ENCODE data around the gene PNPLA1. TPM values are rescaled to one million over a fixed set of nuclear protein-coding genes. Genes with fewer than 3 reads are reported as not detected.

PNPLA1 gene
- total and polyA plus RNA-seq, 10 of the 15 experiments (the other 5 are each of a cell fraction or from before 2014, with no cell fraction given) = 0.04 TPM; not detected in 9

- peaks cover 13% of the 10 kb centered on the region for H3K4me1 ChIP-seq (ENCODE audit: control insufficient read depth, insufficient read depth, low read length)
- WGBS (ENCODE audit: insufficient coverage, insufficient replicate concordance, low lambda C conversion rate, missing lambda C conversion rate) = 2% methylated on average over 10 of the region's 10 CpGs
- H3K4me2 ChIP-seq (ENCODE audit: control insufficient read depth, insufficient read depth) = peak overlapping the region; percentile 67
Observed at GRCh38 chr6:36241728-36242127, 28.1 kb upstream of the PNPLA1 start.

More at GRCh38 chr6:36241728-36242127, 28.1 kb upstream of the PNPLA1 start:
- BruUV-seq (replicated peaks) = no TSS peak
- Histone ChIP-seq H3K27ac (ENCODE audit: control insufficient read depth, insufficient read depth) (no peak overlapping the region), H3K79me2 (ENCODE audit: control insufficient read depth, insufficient read depth, low read length) (no peaks in the 10 kb centered on the region), H3K9ac (ENCODE audit: control insufficient read depth, insufficient read depth, low read length) (no peak overlapping the region), H2AFZ (ENCODE audit: control insufficient read depth, low read depth, low read length) (no peak overlapping the region), H3K9me3 (replicated peaks; ENCODE audit: control insufficient read depth, insufficient read depth, low read length) (no peaks in the 10 kb centered on the region), H3K4me3 (no peak overlapping the region), H3K36me3 (ENCODE audit: control insufficient read depth in 2 of 2, insufficient read depth in 2 of 2, low read length in 1 of 2) (no peaks in the 10 kb centered on the region), H4K20me1 (ENCODE audit: control insufficient read depth, insufficient read depth) (no peaks in the 10 kb centered on the region), H3K27me3 (replicated peaks in 1 of 2; ENCODE audit: control insufficient read depth in 2 of 2, insufficient read depth in 2 of 2, low read length in 1 of 2) (no peaks in the 10 kb centered on the region)
- peak; percentile 65 for DNase-seq (ENCODE audit: low read depth, low spot score)
- POLR2A ChIA-PET = interaction anchor here (0.6 kb wide), 1 partner anchor 12 kb away, joined by 3 read pairs; no protein-coding TSS in a partner anchor
- SMC1A ChIA-PET (ENCODE audit: uncharacterized antibody, unreplicated experiment) = interaction anchor here (0.6 to 1.0 kb wide), 5 partner anchors 38 to 1821 kb away, joined by 3 to 4 read pairs (median 3); no protein-coding TSS in a partner anchor
- CTCF ChIA-PET = no interaction called here
- intact Hi-C loops (cut with micrococcal nuclease; ENCODE audit: unreplicated experiment) = no loop called here
- RAD21 ChIA-PET (ENCODE audit: unreplicated experiment) = no interaction called here
- in situ Hi-C loops (cut with MboI) = no loop called here
- peak; percentile 84 for ATAC-seq
- TF ChIP-seq MTA2 (IDR thresholded peaks at IDR 0.05; ENCODE audit: low read depth) (no peak), DPF2 (IDR thresholded peaks at IDR 0.05) (no peak), IKZF2 (IDR thresholded peaks at IDR 0.05) (peak; percentile 52 to 74; a peak in 3 of 4 replicates), ATF7 (IDR thresholded peaks at IDR 0.05; ENCODE audit: low read depth) (0 out of 2 replicates have a peak, but pooled peaks have one; percentile 15), SPI1 (IDR thresholded peaks at IDR 0.05; ENCODE audit: borderline replicate concordance, insufficient read depth, low read depth, low read length) (peak; percentile 41; the same call in 1 of the 2 replicates), CREM (IDR thresholded peaks at IDR 0.05; ENCODE audit: low read depth) (no peak), CBFB (IDR thresholded peaks at IDR 0.05; ENCODE audit: low read depth) (0 out of 2 replicates have a peak, but pooled peaks have one; percentile 21), POU2F2 (IDR thresholded peaks at IDR 0.05; ENCODE audit: borderline replicate concordance, low read depth, low read length) (peak; percentile 94; the same call in 2 of the 3 replicates), BMI1 (IDR thresholded peaks at IDR 0.05; ENCODE audit: borderline replicate concordance) (no peak), CEBPB (IDR thresholded peaks at IDR 0.05; ENCODE audit: borderline replicate concordance in 1 of 2, low read depth in 2 of 2, low read length in 2 of 2) (no peak), PAX5 (IDR thresholded peaks at IDR 0.05; ENCODE audit: borderline replicate concordance, low read depth, low read length) (peak; percentile 41; the same call in 1 of the 2 replicates), ETV6 (conservative IDR thresholded peaks at IDR 0.05 in 1 of 2, IDR thresholded peaks at IDR 0.05 in 1 of 2; ENCODE audit: borderline replicate concordance in 1 of 2, low read depth in 1 of 2) (peak in 1 of 2 experiments; percentile 27; a peak in 2 of 4 replicates), EED (IDR thresholded peaks at IDR 0.05; ENCODE audit: low read depth) (peak; percentile 76), RUNX3 (IDR thresholded peaks at IDR 0.05; ENCODE audit: low read length) (peak; percentile 87), CREB1 (IDR thresholded peaks at IDR 0.05; ENCODE audit: low read depth) (peak; percentile 40; the same call in 1 of the 2 replicates), IKZF1 (conservative IDR thresholded peaks at IDR 0.05) (peak; percentile 56), BHLHE40 (IDR thresholded peaks at IDR 0.05; ENCODE audit: borderline replicate concordance in 1 of 2, low read depth in 2 of 2, low read length in 1 of 2) (peak; percentile 61 to 70; a peak in 3 of 4 replicates), TCF12 (IDR thresholded peaks at IDR 0.05; ENCODE audit: low read depth, low read length) (0 out of 2 replicates have a peak, but pooled peaks have one; percentile 12)
- TF ChIP-seq, protein P1, sequence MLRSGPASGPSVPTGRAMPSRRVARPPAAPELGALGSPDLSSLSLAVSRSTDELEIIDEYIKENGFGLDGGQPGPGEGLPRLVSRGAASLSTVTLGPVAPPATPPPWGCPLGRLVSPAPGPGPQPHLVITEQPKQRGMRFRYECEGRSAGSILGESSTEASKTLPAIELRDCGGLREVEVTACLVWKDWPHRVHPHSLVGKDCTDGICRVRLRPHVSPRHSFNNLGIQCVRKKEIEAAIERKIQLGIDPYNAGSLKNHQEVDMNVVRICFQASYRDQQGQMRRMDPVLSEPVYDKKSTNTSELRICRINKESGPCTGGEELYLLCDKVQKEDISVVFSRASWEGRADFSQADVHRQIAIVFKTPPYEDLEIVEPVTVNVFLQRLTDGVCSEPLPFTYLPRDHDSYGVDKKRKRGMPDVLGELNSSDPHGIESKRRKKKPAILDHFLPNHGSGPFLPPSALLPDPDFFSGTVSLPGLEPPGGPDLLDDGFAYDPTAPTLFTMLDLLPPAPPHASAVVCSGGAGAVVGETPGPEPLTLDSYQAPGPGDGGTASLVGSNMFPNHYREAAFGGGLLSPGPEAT (IDR thresholded peaks at IDR 0.05; ENCODE audit: low read depth) = 0 out of 2 replicates have a peak, but pooled peaks have one; percentile 23
- FAIRE-seq = peak; percentile 85
